PFSK-1 (cell line): ENCODE measurements around the gene CSNK1G2.

Experiments used
- POLR2AphosphoS5 ChIP-seq: IDR thresholded peaks from 2 replicates; pipeline ENCODE4 v1.6.1; 2012; ENCODE audit warnings: low read depth, mild to moderate bottlenecking, control low read depth, low read length, moderate library complexity
- TAF1 ChIP-seq: IDR thresholded peaks from 2 replicates; pipeline ENCODE4 v1.6.1; 2012; ENCODE audit warnings: low read length, control low read depth, borderline replicate concordance; ENCODE audit not compliant: insufficient read depth
- TF ChIP-seq, protein P1 (sequence below), 2 experiments: IDR thresholded peaks; 2 replicates each; pipeline versions ENCODE4 v1.6.1 to v1.8.0; 2011 to 2012; ENCODE audit warnings: low read depth in 2 of 2, low read length in 2 of 2, control low read depth in 1 of 2, inconsistent platforms in 1 of 2, mild to moderate bottlenecking in 1 of 2, moderate library complexity in 1 of 2; ENCODE audit not compliant: insufficient read depth in 1 of 2

DNA sequence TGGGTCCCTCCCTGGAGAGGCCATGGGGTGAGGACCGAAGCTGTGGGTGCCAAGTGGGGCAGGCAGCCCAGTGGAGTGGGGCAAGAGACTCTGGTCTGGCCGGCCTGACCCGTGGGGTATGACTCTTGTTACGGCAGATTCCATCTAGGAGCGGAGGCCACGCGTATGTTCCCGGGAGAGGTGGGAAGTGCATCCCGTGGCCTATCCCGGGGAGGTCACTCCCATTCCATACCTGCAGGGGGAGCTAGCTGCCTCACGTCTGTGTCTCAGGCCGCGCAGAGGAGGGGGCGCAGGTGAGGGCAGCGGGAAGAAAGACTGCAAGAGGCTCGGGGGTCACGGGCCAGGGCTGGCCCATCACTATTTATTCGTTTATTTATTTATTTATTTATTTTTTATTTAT is 4.9 kb downstream of the CSNK1G2 start:
- TF ChIP-seq POLR2AphosphoS5 (no peak), TAF1 (no peak)
- TF ChIP-seq, protein P1, sequence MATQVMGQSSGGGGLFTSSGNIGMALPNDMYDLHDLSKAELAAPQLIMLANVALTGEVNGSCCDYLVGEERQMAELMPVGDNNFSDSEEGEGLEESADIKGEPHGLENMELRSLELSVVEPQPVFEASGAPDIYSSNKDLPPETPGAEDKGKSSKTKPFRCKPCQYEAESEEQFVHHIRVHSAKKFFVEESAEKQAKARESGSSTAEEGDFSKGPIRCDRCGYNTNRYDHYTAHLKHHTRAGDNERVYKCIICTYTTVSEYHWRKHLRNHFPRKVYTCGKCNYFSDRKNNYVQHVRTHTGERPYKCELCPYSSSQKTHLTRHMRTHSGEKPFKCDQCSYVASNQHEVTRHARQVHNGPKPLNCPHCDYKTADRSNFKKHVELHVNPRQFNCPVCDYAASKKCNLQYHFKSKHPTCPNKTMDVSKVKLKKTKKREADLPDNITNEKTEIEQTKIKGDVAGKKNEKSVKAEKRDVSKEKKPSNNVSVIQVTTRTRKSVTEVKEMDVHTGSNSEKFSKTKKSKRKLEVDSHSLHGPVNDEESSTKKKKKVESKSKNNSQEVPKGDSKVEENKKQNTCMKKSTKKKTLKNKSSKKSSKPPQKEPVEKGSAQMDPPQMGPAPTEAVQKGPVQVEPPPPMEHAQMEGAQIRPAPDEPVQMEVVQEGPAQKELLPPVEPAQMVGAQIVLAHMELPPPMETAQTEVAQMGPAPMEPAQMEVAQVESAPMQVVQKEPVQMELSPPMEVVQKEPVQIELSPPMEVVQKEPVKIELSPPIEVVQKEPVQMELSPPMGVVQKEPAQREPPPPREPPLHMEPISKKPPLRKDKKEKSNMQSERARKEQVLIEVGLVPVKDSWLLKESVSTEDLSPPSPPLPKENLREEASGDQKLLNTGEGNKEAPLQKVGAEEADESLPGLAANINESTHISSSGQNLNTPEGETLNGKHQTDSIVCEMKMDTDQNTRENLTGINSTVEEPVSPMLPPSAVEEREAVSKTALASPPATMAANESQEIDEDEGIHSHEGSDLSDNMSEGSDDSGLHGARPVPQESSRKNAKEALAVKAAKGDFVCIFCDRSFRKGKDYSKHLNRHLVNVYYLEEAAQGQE (IDR thresholded peaks at IDR 0.05; ENCODE audit: insufficient read depth in 1 of 2, low read depth in 2 of 2, low read length in 2 of 2): no peak
